NT2/D1 (cell line): ENCODE data around the gene ARHGAP22.

ENCODE experiments used
- SUZ12 ChIP-seq: IDR thresholded peaks from 2 replicates; pipeline ENCODE4 v1.6.1; 2011; ENCODE audit not compliant: insufficient read length, insufficient read depth; ENCODE audit errors: extremely low read depth
- YY1 ChIP-seq: IDR thresholded peaks from 2 replicates; pipeline ENCODE4 v1.6.1; 2011; ENCODE audit not compliant: insufficient read length, insufficient read depth

DNA sequence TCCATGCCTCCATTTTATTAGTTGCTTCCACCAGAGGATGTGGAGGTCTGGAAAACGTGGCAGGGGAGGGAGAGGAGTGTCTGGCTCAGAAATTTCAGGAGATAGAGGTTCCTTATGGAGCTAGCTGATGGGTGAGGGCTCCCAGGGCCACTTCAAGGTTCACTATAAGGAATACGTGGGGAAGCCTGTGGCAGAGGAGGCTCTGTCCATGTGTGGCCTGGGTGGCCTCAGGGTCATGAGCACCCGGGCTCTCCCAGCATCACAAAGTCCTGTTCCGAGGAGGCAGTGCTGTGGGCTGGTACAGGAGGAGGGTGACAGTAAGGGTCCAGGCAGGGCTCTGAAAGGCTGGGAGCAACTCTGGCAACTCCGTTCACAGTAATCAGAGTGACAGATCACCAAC is 24.6 kb downstream of the ARHGAP22 start:
- TF ChIP-seq YY1 (no peak), SUZ12 (no peak)
